Activated CD4-positive, CD25-positive, alpha-beta regulatory T cell (primary cell): Measurements from ENCODE around the gene PPIA.
A peak's percentile ranks its signal among the peaks of the same experiment; 100 is the strongest.

Experiments
- DNase-seq, 4 experiments: peaks; one replicate each; lab custom pipeline; 2025; lab: John Stamatoyannopoulos, UW

The PPIA gene

DNA sequence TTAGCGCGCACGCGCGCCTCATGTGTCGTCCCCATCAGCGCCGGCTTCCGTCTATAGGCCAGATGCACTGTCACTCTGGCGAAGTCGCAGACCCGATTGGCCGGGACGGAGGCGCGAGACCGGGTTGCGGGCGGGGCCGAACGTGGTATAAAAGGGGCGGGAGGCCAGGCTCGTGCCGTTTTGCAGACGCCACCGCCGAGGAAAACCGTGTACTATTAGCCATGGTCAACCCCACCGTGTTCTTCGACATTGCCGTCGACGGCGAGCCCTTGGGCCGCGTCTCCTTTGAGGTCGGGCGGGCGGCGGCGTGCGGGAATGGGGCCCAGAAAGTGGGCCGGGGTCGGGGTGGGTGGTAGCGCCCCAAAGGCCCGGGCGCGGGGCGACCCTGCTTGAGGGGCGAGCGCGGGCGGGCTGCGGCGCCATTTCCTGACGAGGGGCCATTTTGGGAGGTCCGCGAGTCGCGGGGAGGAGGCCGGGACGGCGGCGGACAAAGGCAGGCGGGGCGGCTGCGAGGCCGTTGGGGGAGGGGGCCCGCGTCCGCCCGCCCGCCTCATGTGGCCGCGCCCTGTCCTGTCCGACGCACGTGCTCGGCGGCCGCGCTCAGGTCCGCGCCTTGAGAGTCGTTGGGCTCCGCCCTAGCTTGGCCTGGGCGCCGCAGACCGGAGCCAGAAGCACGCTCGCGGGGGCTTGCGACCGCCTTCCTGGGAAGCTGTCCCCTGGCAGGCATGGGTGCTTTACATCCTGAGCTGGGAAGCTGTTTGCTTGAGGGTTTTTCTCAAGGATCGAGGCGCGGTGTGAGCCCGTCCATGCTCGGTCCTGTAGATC is at the start of gene PPIA:
Gene PPIA, plus strand, starts transcription at position 178 of the 825 bp plus-strand sequence. Its CDS starts 44 bp downstream, at position 222.
- DNase-seq = peak; percentile 94 to 98 (median 96)

GRCh38 chr7:44748045-44748947 is 48.2 kb upstream of the PPIA start, which contains the start of gene ZMIZ2:
Gene ZMIZ2 (plus strand): TSS chr7:44748847. CDS start chr7:44756250, 7,403 bp downstream.
- peak; percentile 80 to 91 (median 86) for DNase-seq

- DNase-seq = no peak
Observed at GRCh38 chr7:44748948-44749731, 47.3 kb upstream of the PPIA start.

- DNase-seq = no peak
Observed at GRCh38 chr7:44749992-44750391, 46.5 kb upstream of the PPIA start.

GRCh38 chr7:44750424-44750823 is 46.1 kb upstream of the PPIA start:
- no peak for DNase-seq

DNA sequence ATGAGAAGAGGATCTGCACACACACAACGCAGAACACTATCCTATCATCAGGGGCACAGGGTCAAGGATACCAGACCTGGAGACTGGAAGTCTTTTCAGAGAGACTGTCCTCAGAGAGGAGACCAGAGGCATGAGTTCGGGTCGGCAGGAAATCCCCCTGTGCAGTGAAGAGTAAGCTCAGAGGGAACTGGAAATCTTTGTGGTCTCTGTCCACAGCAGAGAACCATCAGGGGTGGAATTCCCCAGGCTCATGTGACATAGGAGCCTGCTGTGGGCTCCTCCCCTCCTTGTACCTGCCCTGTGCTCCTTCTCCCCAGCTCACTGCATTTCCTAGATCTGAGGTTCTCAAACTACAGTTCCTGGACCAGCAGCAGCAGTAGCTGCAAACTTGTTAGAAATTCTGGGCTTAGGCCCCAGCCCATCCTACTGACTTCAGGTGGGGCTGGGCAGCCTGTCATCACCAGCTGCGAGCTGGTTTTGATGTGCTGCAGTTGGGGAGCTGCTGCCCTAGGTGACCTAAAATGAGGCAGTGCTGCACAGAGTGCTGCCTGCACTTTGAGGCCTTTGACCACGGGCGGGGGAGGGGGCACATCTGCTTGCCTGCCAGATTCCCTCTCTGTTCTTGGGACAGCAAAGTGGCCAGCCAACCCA is 45.4 kb upstream of the PPIA start:
- DNase-seq = no peak

GRCh38 chr7:44752822-44753221 is 43.7 kb upstream of the PPIA start:
- DNase-seq = no peak

GRCh38 chr7:44754802-44755697 is 41.4 kb upstream of the PPIA start:
- DNase-seq = no peak

- no peak for DNase-seq
Observed at GRCh38 chr7:44755698-44756627, 40.5 kb upstream of the PPIA start.

GRCh38 chr7:44756904-44757303 is 39.6 kb upstream of the PPIA start:
- no peak for DNase-seq

DNA sequence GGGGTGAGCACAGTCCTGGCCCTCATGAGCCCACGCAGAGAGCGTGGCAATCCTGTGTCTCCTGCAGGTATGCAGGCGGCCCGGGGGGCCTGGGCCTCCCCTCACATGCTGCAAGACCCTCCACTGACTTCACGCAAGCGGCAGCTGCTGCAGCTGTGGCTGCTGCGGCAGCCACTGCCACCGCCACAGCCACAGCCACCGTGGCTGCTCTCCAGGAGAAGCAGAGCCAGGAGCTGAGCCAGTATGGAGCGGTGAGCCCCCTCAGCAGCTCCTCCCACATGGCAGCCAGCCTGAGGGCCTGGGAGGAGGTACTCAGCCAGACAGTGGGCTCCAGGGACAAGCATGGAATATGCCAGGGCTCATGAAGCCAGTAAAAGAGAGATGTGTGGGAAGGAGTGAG is 39.2 kb upstream of the PPIA start:
- no peak for DNase-seq

- no peak for DNase-seq
Observed at GRCh38 chr7:44757739-44758138, 38.7 kb upstream of the PPIA start.

GRCh38 chr7:44759246-44759645 is 37.2 kb upstream of the PPIA start:
- DNase-seq = no peak

DNA sequence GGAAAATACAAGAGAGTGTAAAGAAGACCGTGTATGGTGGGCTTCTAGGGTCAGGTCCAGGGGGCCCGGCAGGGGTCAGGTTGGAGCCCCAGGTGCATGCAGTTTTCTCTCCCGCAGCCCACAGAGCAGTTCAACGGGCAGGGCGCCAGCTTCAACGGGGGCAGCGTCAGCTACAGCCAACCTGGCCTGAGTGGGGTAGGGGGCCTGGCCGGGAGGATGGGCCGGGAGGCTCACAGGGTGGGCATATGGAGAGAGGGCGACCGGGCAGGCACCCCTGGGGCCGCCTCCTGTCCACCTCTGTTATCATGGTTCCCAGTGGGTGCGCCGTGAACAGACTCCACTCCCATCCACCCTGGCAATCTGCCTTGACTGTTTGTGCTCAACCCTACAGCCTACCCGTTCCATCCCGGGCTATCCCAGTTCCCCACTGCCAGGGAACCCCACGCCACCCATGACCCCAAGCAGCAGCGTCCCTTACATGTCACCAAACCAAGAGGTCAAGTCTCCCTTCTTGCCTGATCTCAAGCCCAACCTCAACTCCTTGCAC is 36.4 kb upstream of the PPIA start:
- no peak for DNase-seq

DNA sequence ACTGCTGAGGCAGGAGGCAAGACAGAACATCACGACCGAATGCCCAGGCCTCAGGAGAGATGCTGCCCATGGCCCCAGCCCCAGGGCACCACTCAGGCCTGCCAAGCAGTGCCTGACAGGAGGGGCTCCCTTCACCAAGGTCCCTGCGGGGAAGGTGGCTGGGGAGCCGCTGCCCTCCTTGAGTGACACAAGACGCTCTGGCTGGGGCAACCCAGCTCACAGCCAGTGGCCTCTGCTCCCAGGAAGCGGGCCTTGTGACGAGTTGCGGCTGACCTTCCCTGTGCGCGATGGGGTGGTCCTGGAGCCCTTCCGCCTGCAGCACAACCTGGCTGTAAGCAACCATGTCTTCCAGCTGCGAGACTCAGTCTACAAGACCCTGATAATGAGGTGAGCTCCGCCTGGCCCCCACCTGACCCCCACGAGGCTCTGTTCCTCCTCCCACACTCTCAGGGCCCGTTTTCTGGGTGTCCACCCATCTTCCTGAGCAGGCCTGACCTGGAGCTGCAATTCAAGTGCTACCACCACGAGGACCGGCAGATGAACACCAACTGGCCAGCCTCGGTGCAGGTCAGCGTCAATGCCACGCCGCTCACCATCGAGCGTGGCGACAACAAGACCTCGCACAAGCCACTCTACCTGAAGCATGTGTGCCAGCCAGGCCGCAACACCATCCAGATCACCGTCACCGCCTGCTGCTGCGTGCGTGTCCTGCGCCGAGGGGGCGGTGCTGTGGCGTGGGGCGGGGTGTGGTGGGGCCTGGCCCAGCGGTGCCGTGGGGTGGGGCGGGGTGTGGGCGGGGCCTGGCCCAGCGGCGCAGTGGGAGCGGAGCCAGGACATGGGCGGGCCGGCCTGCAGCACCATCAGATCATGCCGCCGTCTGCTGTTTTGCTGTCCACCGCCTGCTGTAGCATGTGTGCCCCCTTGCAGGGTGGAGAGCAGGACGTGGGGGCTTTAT is 35.0 kb upstream of the PPIA start:
- no peak for DNase-seq

- DNase-seq = no peak
Observed at GRCh38 chr7:44762300-44762699, 34.2 kb upstream of the PPIA start.

DNA sequence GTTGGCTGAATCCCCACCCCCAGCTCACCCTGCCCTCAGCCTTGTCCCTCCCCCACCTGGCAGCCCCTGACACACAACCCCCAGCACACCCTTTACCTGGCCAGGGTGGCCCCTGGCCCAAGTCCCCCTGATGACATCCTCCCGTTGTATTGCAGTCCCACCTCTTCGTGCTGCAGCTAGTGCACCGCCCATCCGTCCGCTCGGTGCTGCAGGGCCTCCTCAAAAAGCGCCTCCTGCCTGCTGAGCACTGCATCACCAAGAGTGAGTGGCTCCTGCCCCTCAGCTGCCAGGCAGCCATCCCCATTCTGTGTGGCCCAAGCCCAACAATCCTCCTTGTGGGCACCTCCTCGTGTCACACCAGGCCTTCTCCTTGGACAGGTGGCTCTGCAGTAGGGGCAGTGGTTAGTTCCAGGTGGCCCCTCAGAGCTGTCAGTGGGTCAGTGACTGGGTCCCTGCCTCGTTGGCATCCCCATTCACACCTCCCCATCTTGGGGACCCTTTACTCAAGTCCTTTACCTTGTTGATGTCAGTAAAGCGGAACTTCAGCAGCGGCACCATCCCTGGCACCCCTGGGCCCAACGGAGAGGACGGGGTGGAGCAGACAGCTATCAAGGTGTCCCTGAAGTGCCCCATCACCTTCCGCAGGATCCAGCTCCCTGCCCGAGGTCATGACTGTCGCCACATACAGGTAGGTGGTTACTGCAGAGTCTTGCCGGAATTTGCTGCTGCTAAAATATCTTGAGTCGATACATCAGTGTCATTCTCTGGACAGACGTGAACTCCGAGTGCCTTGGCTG is 33.6 kb upstream of the PPIA start:
- DNase-seq = no peak
